Measurements from ENCODE around the gene COX14. TPM values are rescaled to one million over a fixed set of nuclear protein-coding genes. Genes with fewer than 3 reads are reported as not detected.

Gene COX14
- 58.6 TPM for total RNA-seq
- 10 to 100 TPM; 27.1 to 55.0 (median 35.7) TPM for polyA plus RNA-seq (ENCODE audit: insufficient read depth in 1 of 8, insufficient read length in 8 of 8, low replicate concordance in 1 of 8)
- long read RNA-seq, donor 1, transcript COX14-203 (2 exons, 739 nt): major isoform, 23 of 23 reads
- long read RNA-seq, donor 1, partial matches to known transcripts: 0 of 23 reads
- long read RNA-seq, donor 1, other reads (novel, unspliced or antisense): 0 of 23 reads
- long read RNA-seq, donor 2, transcript COX14-203 (2 exons, 739 nt): major isoform, 6 of 6 reads
- long read RNA-seq, donor 2, partial matches to known transcripts: 0 of 6 reads
- long read RNA-seq, donor 2, other reads (novel, unspliced or antisense): 0 of 6 reads
- long read RNA-seq, donor 3, transcript COX14-203 (2 exons, 739 nt): major isoform, 46 of 46 reads
- long read RNA-seq, donor 3, partial matches to known transcripts: 0 of 46 reads
- long read RNA-seq, donor 3, other reads (novel, unspliced or antisense): 0 of 46 reads
- long read RNA-seq, donor 4, transcript COX14-203 (2 exons, 739 nt): major isoform, 33 of 39 reads
- long read RNA-seq, donor 4, partial matches to known transcripts: 5 of 39 reads
- long read RNA-seq, donor 4, other reads (novel, unspliced or antisense): 0 of 39 reads
- long read RNA-seq, donor 5, transcript COX14-203 (2 exons, 739 nt): major isoform, 64 of 67 reads
- long read RNA-seq, donor 5, partial matches to known transcripts: 0 of 67 reads
- long read RNA-seq, donor 5, other reads (novel, unspliced or antisense): 0 of 67 reads
- long read RNA-seq, donor 6, transcript COX14-203 (2 exons, 739 nt): major isoform, 73 of 75 reads
- long read RNA-seq, donor 6, partial matches to known transcripts: 0 of 75 reads
- long read RNA-seq, donor 6, other reads (novel, unspliced or antisense): 0 of 75 reads
- long read RNA-seq, donor 7, transcript COX14-203 (2 exons, 739 nt): major isoform, 45 of 45 reads
- long read RNA-seq, donor 7, partial matches to known transcripts: 0 of 45 reads
- long read RNA-seq, donor 7, other reads (novel, unspliced or antisense): 0 of 45 reads
- long read RNA-seq, donor 8, transcript COX14-203 (2 exons, 739 nt): major isoform, 42 of 49 reads
- long read RNA-seq, donor 8, partial matches to known transcripts: 7 of 49 reads
- long read RNA-seq, donor 8, other reads (novel, unspliced or antisense): 0 of 49 reads
- long read RNA-seq, donor 9, transcript COX14-203 (2 exons, 739 nt): major isoform, 45 of 46 reads
- long read RNA-seq, donor 9, partial matches to known transcripts: 0 of 46 reads
- long read RNA-seq, donor 9, other reads (novel, unspliced or antisense): 0 of 46 reads
- long read RNA-seq, donor 10, transcript COX14-203 (2 exons, 739 nt): major isoform, 42 of 58 reads
- long read RNA-seq, donor 10, partial matches to known transcripts: 14 of 58 reads
- long read RNA-seq, donor 10, other reads (novel, unspliced or antisense): 0 of 58 reads
- long read RNA-seq, donor 11, transcript COX14-203 (2 exons, 739 nt): major isoform, 38 of 49 reads
- long read RNA-seq, donor 11, partial matches to known transcripts: 8 of 49 reads
- long read RNA-seq, donor 11, other reads (novel, unspliced or antisense): 0 of 49 reads

- under 1% methylated on average over 57 of the region's 59 CpGs for WGBS (ENCODE audit: insufficient coverage)
- Histone ChIP-seq H3K36me3 (ENCODE audit: control insufficient read depth, insufficient read depth, low read length) (peaks cover 12% of the 10 kb centered on the region), H3K4me3 (ENCODE audit: low read length) (peak within 1 kb of the TSS; percentile 99), H3K9me3 (replicated peaks; ENCODE audit: control insufficient read depth, low read depth, low read length) (no peaks in the 10 kb centered on the region), H3K27me3 (ENCODE audit: control insufficient read depth, insufficient read depth, low read length) (no peaks in the 10 kb centered on the region), H3K4me1 (ENCODE audit: control insufficient read depth, insufficient read depth, low read length) (peaks cover 32% of the 10 kb centered on the region), H3K27ac (ENCODE audit: low read length) (peak within 1 kb of the TSS; percentile 98)
- peak; percentile 100 for DNase-seq
Observed at GRCh38 chr12:50111693-50112455, at the start of gene COX14. TSS of gene COX14 (plus strand) at chr12:50112236. CDS start at chr12:50120044, 7,808 bp downstream.

- Histone ChIP-seq H3K4me1 (ENCODE audit: control insufficient read depth, insufficient read depth, low read length) (peaks cover 54% of the 10 kb centered on the region), H3K9me3 (replicated peaks; ENCODE audit: control insufficient read depth, low read depth, low read length) (no peaks in the 10 kb centered on the region), H3K27ac (ENCODE audit: low read length) (no peak overlapping the region), H3K4me3 (ENCODE audit: low read length) (no peak overlapping the region), H3K27me3 (ENCODE audit: control insufficient read depth, insufficient read depth, low read length) (peaks cover 16% of the 10 kb centered on the region), H3K36me3 (ENCODE audit: control insufficient read depth, insufficient read depth, low read length) (peaks cover 4% of the 10 kb centered on the region)
- peak; percentile 76 for DNase-seq
- 67% methylated on average over 2 of the region's 5 CpGs for WGBS (ENCODE audit: insufficient coverage)
Observed at GRCh38 chr12:50062728-50063460, 49.1 kb upstream of the COX14 start.

GRCh38 chr12:50065726-50066310, 46.2 kb upstream of the COX14 start:
- Histone ChIP-seq H3K36me3 (ENCODE audit: control insufficient read depth, insufficient read depth, low read length) (peaks cover 2% of the 10 kb centered on the region), H3K4me3 (ENCODE audit: low read length) (no peak overlapping the region), H3K4me1 (ENCODE audit: control insufficient read depth, insufficient read depth, low read length) (peaks cover 58% of the 10 kb centered on the region), H3K9me3 (replicated peaks; ENCODE audit: control insufficient read depth, low read depth, low read length) (no peaks in the 10 kb centered on the region), H3K27me3 (ENCODE audit: control insufficient read depth, insufficient read depth, low read length) (no peaks in the 10 kb centered on the region), H3K27ac (ENCODE audit: low read length) (no peak overlapping the region)
- DNase-seq: no peak
- WGBS (ENCODE audit: insufficient coverage): no CpG with 5 or more reads among the region's 3 CpGs

GRCh38 chr12:50066402-50066801, 45.6 kb upstream of the COX14 start:
- Histone ChIP-seq H3K9me3 (replicated peaks; ENCODE audit: control insufficient read depth, low read depth, low read length) (no peaks in the 10 kb centered on the region), H3K4me3 (ENCODE audit: low read length) (no peak overlapping the region), H3K36me3 (ENCODE audit: control insufficient read depth, insufficient read depth, low read length) (peaks cover 2% of the 10 kb centered on the region), H3K4me1 (ENCODE audit: control insufficient read depth, insufficient read depth, low read length) (peaks cover 59% of the 10 kb centered on the region), H3K27me3 (ENCODE audit: control insufficient read depth, insufficient read depth, low read length) (no peaks in the 10 kb centered on the region), H3K27ac (ENCODE audit: low read length) (no peak overlapping the region)
- peak; percentile 71 for DNase-seq
- WGBS (ENCODE audit: insufficient coverage): 46% methylated on average over 5 of the region's 5 CpGs

- no CpG with 5 or more reads among the region's 5 CpGs for WGBS (ENCODE audit: insufficient coverage)
- DNase-seq: no peak
- peaks cover 34% of the 10 kb centered on the region for H3K4me1 ChIP-seq (ENCODE audit: control insufficient read depth, insufficient read depth, low read length)
- H3K27ac ChIP-seq (ENCODE audit: low read length): no peak overlapping the region
- H3K4me3 ChIP-seq (ENCODE audit: low read length): no peak overlapping the region
- H3K9me3 ChIP-seq (replicated peaks; ENCODE audit: control insufficient read depth, low read depth, low read length): no peaks in the 10 kb centered on the region
- no peaks in the 10 kb centered on the region for H3K27me3 ChIP-seq (ENCODE audit: control insufficient read depth, insufficient read depth, low read length)
- no peaks in the 10 kb centered on the region for H3K36me3 ChIP-seq (ENCODE audit: control insufficient read depth, insufficient read depth, low read length)
Observed at GRCh38 chr12:50069069-50069468, 43.0 kb upstream of the COX14 start.

- Histone ChIP-seq H3K4me3 (ENCODE audit: low read length) (no peak overlapping the region), H3K4me1 (ENCODE audit: control insufficient read depth, insufficient read depth, low read length) (peaks cover 29% of the 10 kb centered on the region), H3K36me3 (ENCODE audit: control insufficient read depth, insufficient read depth, low read length) (no peaks in the 10 kb centered on the region), H3K9me3 (replicated peaks; ENCODE audit: control insufficient read depth, low read depth, low read length) (no peaks in the 10 kb centered on the region), H3K27ac (ENCODE audit: low read length) (no peak overlapping the region), H3K27me3 (ENCODE audit: control insufficient read depth, insufficient read depth, low read length) (no peaks in the 10 kb centered on the region)
- DNase-seq: no peak
- WGBS (ENCODE audit: insufficient coverage): no CpG with 5 or more reads among the region's 3 CpGs
Observed at GRCh38 chr12:50069539-50069938, 42.5 kb upstream of the COX14 start.

GRCh38 chr12:50070314-50071060, 41.5 kb upstream of the COX14 start:
- no peak overlapping the region for H3K4me3 ChIP-seq (ENCODE audit: low read length)

More at GRCh38 chr12:50070314-50071060, 41.5 kb upstream of the COX14 start:
- Histone ChIP-seq H3K27ac (ENCODE audit: low read length) (no peak overlapping the region), H3K27me3 (ENCODE audit: control insufficient read depth, insufficient read depth, low read length) (no peaks in the 10 kb centered on the region), H3K9me3 (replicated peaks; ENCODE audit: control insufficient read depth, low read depth, low read length) (no peaks in the 10 kb centered on the region), H3K36me3 (ENCODE audit: control insufficient read depth, insufficient read depth, low read length) (no peaks in the 10 kb centered on the region), H3K4me1 (ENCODE audit: control insufficient read depth, insufficient read depth, low read length) (peaks cover 26% of the 10 kb centered on the region)
- peak; percentile 93 for DNase-seq
- 5% methylated on average over 4 of the region's 9 CpGs for WGBS (ENCODE audit: insufficient coverage)
